Cardiac fibroblast (primary cell): ENCODE data around the gene SLC8A1.

Experiments
- DNase-seq, 2 donors: peaks; one replicate each; pipeline versions ENCODE4 v3.0.0 to v3.0.0-alpha.2; 2010; ENCODE audit warnings: low read depth in 2 of 2
- H3K4me3 ChIP-seq, 2 donors: replicated peaks in 1 of 2; 1 replicate in 1 of 2; 2 replicates in 1 of 2; pipeline ENCODE4 v1.5.1; 2011; ENCODE audit warnings: low read depth in 2 of 2, low read length in 2 of 2, mild to moderate bottlenecking in 2 of 2, moderate library complexity in 1 of 2
- TF ChIP-seq, protein P1 (sequence below): IDR thresholded peaks from one replicate; pipeline ENCODE4 v1.5.1; 2011; ENCODE audit warnings: low read depth, mild to moderate bottlenecking, low read length, inconsistent platforms

The SLC8A1 gene

DNA sequence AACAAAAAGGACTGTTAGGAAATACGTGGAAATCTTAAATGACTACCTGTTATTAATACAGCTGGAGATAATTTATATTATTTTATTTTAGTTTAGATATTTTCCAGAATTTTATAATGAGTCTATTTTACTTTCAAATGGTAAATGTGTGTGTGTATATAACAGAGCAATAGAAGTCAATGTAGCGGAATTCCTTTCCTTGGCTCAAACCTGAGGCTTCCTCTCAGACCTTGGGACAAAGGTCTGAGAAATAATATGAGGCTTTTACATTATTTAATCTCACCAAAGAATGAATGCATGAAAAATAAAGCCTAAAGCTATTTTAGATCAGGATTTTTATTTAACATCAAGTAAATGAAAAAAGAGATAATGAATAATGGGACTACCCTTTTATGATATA is 65.7 kb downstream of the SLC8A1 start:
- H3K4me3 ChIP-seq = no peak overlapping the region
- no peak for DNase-seq
- TF ChIP-seq, protein P1, sequence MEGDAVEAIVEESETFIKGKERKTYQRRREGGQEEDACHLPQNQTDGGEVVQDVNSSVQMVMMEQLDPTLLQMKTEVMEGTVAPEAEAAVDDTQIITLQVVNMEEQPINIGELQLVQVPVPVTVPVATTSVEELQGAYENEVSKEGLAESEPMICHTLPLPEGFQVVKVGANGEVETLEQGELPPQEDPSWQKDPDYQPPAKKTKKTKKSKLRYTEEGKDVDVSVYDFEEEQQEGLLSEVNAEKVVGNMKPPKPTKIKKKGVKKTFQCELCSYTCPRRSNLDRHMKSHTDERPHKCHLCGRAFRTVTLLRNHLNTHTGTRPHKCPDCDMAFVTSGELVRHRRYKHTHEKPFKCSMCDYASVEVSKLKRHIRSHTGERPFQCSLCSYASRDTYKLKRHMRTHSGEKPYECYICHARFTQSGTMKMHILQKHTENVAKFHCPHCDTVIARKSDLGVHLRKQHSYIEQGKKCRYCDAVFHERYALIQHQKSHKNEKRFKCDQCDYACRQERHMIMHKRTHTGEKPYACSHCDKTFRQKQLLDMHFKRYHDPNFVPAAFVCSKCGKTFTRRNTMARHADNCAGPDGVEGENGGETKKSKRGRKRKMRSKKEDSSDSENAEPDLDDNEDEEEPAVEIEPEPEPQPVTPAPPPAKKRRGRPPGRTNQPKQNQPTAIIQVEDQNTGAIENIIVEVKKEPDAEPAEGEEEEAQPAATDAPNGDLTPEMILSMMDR = no peak

DNA sequence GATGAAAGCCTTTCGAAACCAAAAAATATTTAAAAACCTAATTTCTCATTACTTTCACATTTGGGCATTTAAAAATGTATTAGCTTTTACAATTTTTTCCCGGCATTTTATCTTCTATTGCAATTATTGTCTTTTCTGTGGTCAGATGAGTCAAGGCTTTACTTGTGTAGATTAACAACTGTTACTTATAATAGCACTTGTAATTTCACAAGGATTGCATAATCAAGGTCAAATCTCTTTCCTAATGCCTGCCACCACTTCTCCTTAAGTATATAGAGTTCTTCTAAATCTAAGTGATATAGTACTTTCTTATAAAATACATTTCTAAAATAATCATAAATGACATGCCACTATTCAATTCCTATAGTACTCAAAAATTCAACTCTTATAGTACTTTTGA is 67.2 kb downstream of the SLC8A1 start:
- TF ChIP-seq, protein P1 = no peak
- no peak overlapping the region for H3K4me3 ChIP-seq
- peak; percentile 79 to 86 for DNase-seq

DNA sequence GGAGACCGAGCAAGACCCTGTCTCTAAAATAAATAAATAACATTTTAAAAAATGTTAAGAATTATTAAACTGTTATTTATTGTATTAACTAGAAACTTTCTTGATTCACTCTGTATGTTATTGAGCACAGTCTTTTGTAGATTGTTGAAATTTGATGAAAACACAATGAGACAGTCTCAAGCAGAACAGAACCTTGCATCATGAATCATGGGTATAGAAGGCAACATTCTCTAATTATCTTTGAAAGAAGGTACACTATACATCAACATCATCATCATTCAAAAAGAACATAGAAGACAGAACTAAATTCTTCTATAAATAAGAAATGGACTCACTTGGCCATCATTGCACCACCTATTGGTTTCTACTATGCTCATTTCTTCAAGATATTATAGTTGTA is 67.7 kb downstream of the SLC8A1 start:
- DNase-seq = no peak
- H3K4me3 ChIP-seq = no peak overlapping the region
- TF ChIP-seq, protein P1 = no peak

DNA sequence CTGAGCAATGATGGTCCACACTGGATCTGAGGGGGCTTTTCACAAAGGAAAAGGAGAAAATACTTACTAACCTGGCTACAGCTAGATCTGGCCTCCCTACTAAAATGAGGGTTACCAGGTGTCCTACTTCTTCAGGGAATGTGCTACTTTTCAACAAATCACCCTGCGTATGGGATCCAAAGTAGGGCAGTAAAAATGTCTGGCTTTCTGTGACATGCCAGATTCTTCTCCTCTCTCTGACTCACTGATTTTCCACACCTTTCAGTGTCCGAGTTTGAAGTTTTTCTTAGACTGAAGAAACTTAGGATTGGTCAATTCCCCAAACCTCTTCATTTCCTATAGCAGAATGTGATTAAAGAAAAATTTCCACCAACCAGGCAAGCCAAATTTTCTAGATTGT is 71.2 kb downstream of the SLC8A1 start:
- no peak for DNase-seq
- no peak overlapping the region for H3K4me3 ChIP-seq
- TF ChIP-seq, protein P1 = no peak

DNA sequence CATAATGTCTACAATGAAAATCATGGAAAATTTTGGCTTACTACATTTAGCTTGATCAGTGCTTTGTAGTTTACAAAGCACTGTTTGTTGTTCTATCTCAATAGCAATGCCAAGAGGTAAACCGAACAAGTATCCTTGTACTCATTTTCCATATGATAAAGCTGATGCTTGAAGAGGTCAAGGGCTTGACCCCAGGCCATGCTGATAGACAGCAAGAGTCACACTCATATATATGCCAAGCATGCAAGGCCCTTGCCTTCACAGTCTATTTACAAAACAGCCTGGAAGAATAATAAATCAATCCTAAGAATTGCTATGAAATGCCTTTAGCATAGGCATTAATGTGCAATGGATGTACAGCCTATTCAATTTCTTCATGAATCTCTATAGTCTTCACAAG is 71.8 kb downstream of the SLC8A1 start:
- no peak overlapping the region for H3K4me3 ChIP-seq
- TF ChIP-seq, protein P1 = no peak
- no peak for DNase-seq

DNA sequence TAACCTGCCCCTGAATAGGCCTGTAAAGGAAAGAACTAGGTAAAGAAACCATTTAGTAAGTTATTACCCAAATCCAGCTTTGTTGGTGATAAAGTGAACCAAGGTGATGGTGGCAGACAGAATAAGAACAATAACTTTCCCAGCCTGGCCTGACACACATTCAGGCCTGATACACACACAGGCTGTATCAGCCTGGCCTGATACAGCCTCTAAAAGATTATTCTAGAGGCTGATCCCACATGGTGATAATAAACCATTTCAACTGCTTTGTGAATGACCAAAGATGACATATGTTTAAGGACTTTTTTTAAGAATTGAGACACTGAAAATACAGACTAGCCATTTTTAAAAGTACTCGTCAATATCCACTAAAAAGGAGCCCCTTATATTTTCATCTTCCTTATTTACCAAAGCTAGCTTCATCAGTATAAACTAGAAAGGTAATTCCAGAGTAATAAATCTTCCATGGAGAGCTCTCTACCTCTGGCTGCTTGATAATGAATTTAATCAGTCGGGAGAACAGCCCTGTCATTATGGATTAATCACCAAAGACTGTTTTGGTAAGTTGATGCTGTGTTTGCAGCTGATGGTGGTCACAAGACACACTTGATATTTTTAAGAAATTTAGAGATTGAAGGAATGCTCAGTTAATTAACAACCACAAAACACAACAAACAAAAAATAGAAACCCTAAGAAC is 77.2 kb downstream of the SLC8A1 start:
- no peak for DNase-seq
- TF ChIP-seq, protein P1 = no peak
- no peak overlapping the region for H3K4me3 ChIP-seq

DNA sequence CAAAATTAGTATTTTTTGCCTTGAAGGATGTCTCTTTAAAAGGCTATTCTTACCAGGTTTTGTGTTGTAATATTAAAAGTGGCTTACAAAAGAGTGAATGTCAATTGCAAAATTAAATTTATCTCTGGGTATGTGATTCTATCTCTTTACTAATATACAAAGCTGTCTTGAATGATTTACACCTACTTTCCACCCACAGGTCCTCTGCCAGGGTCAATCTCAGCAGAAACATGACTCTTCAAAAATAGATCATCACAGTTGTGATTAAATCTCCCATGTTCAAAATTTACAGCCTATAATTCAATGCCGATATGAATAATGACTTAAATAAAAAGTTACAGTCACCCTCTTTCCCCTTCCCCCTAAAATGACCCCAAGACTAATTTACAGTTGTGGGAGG is 78.8 kb downstream of the SLC8A1 start:
- TF ChIP-seq, protein P1 = no peak
- no peak for DNase-seq

More for the DNA sequence above, 78.8 kb downstream of the SLC8A1 start:
- no peak overlapping the region for H3K4me3 ChIP-seq
